Heart left ventricle (tissue), 13 donors: ENCODE measurements around the gene PAEP.

Experiments
- POLR2A ChIP-seq, 2 donors: fragments of 450-650 bp; IDR thresholded peaks; one replicate each; pipeline ENCODE4 v1.6.1; 2017; ENCODE audit warnings: antibody characterized with exemption in 2 of 2, mild to moderate bottlenecking in 2 of 2, moderate library complexity in 2 of 2
- TF ChIP-seq, protein P1 (sequence below), 12 donors: fragments of 200-600 bp; sonication (generic) in 4 of 12; IDR thresholded peaks; one replicate each; pipeline versions ENCODE4 v1.5.0 to v1.8.0; 2018 to 2022; ENCODE audit warnings: antibody characterized with exemption in 12 of 12, mild to moderate bottlenecking in 5 of 12
- donor health status: ischemic (EF 13 %, LVEDD 7.1; RV severe dilation, severe dysfunction).
- donor health status: DM: no; HTN: yes; CAD: no.
- donor health status: DM: no; HTN: no; CAD: no.
- donor health status: ischemic (EF 25% LVEDD 6.9; RV normal size, moderate dysfunction).
- donor health status: ischemic (EF 25% LVEDD 5.7; RV mildly dilated, moderate dysfunction).
- donor health status: ischemic (EF 35%, LVEDD 5.7; RV mildly dilated, moderate dysfunction).
- donor health status: nonischemic (EF 11% LVEDD 7.7; RV severe dilation, severe dysfunction).
- donor health status: DM: yes; HTN: yes; CAD: no.
- donor health status: PGD.
- donor health status: ischemic (EF 29% LVEDD 5.4; RV normal size, mild dysfunction).
- donor health status: nonischemic (EF 23%, LVEDD 6.1; RV moderate dilation, normal function).

DNA sequence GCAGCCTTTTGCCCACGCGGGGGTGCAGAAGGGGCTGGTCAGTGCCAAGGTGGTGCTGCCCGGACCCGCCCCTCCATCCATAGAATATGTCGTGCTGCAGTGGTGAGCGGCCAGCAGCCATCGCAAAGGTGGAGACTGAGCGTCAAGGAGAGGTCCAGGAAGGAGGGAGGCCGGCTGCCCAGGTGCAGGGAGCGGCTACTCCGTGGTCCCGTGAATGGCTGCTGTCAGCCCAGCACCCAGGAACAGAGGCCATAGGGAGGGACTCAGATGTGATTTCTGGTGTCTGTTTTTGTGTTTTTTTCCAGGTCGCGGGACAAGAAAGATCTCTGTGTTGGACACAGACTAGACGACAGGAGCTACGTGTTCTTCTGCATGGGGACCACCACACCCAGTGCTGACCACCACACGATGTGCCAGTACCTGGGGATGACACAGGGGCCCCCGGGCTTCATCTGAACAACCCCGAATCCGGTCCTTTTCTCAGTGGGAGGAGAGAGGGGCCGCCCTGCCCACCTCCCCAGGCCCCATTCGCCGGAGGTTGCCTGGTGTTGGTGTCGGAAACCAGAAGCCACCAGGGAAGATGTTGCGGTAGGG, 29.0 kb downstream of the PAEP start:
- TF ChIP-seq, protein P1, sequence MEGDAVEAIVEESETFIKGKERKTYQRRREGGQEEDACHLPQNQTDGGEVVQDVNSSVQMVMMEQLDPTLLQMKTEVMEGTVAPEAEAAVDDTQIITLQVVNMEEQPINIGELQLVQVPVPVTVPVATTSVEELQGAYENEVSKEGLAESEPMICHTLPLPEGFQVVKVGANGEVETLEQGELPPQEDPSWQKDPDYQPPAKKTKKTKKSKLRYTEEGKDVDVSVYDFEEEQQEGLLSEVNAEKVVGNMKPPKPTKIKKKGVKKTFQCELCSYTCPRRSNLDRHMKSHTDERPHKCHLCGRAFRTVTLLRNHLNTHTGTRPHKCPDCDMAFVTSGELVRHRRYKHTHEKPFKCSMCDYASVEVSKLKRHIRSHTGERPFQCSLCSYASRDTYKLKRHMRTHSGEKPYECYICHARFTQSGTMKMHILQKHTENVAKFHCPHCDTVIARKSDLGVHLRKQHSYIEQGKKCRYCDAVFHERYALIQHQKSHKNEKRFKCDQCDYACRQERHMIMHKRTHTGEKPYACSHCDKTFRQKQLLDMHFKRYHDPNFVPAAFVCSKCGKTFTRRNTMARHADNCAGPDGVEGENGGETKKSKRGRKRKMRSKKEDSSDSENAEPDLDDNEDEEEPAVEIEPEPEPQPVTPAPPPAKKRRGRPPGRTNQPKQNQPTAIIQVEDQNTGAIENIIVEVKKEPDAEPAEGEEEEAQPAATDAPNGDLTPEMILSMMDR (IDR thresholded peaks at IDR 0.05), result no peak
- no peak for TF ChIP-seq POLR2A (IDR thresholded peaks at IDR 0.05)
